Retina (tissue), 1 donor: ENCODE results near the gene DBR1.

Experiments
- DNase-seq: peaks from one replicate; pipeline ENCODE4 v3.0.0-alpha.2; 2016

DBR1 gene

DNA sequence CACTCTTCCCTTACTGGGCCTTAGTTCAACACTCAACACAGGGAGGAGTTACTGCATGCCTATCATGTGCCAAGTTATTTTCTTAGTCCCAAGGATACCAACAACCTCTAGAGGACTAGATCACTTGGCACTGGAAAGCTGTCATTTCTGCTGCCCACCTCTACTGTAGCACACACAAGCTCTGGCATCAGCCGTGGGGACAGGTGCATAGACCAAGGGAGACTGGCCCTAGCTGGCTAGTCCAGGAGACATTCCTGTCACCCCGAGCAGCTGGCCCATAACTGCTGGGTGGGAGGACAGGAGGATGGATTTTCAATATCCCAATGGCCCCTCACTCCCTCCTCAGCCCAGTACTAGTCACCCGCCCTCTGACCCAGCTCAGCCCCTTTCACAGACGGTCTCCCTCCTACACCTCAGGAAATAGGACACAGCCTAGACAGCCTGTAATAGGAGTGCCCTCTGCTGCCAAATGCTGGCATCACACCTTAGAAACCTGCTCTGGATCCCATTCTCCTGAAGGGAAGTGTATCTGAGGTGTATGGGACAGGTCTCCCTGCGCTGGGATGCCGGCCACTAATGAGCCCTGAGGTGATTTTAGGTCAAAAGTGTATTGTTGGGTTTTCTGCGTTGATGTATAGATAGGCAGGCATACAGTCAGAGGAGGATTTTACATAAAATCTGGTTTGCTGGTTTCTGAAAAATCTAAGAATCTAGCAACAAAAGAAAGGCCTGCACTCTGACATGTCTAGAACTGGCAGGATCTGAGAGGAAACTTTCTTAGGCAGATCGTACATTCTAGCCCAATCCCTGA, 55.9 kb downstream of the DBR1 start:
- DNase-seq: peak; percentile 77

GRCh38 chr3:138114988-138115971, 59.4 kb downstream of the DBR1 start, which contains the start of gene DZIP1L:
DZIP1L (minus strand) TSS chr3:138115608; CDS start chr3:138103971, 11,637 bp downstream.
- DNase-seq: peak; percentile 92

GRCh38 chr3:138114431-138114918, 60.2 kb downstream of the DBR1 start:
- peak; percentile 77 for DNase-seq

DNA sequence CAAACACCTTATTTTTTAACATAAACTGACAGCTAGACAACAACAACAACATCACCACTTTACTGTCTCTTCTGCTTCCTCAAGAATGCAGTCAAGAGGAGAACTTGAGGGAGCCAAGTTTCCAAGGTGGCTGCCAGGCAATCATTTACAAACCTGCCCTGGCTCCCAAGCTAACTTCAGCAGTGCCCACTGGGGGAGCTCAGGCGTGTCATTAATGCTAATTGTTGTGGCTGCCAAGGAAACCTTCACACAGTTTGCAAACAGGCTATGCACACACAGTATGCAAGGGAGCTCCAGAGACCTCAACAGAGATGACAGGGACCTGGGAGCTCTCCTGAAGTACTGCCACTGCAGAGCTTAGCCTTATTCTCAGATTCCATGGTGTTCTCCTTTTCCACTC, 61.4 kb downstream of the DBR1 start:
- DNase-seq: peak; percentile 18

DNA sequence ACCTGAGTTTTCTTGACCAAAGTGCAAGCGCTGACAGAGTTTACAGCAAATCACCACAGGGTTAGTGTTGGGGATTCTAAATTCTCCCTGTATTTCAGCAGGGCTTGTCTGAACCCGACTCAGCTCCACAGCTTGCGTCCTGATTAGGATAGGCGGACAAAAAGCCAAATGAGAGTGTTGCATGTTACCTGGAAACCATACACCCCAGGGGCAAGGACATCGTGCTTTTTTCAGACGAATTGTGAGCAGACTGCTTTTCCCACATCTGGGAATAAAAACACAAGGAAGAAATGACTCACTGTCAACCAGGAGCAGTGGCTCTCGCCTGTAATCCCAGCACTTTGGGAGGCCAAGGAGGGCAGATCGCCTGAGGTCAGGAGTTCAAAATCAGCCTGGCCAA, 62.4 kb downstream of the DBR1 start:
- DNase-seq: no peak
